ENCODE measurements around the gene PUDP. TPM values are rescaled to one million over a fixed set of nuclear protein-coding genes. Genes with fewer than 3 reads are reported as not detected.
"Not testable (repeated sequence)": the region's sequence is repeated elsewhere in the genome, so short reads cannot be mapped to it uniquely, and the experiment has no call there.

The PUDP gene
- polyA plus RNA-seq, 1 donor from 2014 or later: 18.2 TPM

DNA sequence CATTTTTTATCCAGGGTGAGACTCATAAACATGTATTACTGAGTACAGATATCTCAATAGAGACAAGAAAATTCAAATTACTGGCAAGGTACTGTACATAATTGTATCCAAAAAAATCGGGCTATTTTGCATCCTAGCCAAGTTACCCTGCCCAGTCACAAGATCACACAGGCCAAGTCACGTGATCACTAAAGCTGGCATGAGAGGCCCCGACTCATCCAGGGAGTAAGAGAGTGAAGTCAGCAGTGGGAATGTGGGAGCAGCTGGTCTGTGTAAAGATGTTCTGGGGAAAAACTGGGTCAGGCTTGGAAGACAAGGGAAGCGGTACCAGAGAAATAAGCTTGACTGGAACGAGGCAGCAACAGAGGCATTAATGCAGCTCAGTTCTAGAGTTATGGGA, 119.7 kb downstream of the PUDP start:
- no peaks in the 10 kb centered on the region for H3K79me2 ChIP-seq (replicated peaks; ENCODE audit: insufficient read depth, low read length)
- TF ChIP-seq SMC3 (conservative IDR thresholded peaks at IDR 0.05; ENCODE audit: poor library complexity): no peak
- TF ChIP-seq RAD21 (conservative IDR thresholded peaks at IDR 0.05): no peak
- TF ChIP-seq POLR2AphosphoS5 (IDR thresholded peaks at IDR 0.05): no peak
- no peak for TF ChIP-seq TAF1 (IDR thresholded peaks at IDR 0.05; ENCODE audit: low read depth)
- TF ChIP-seq MXI1 (conservative IDR thresholded peaks at IDR 0.05; ENCODE audit: poor library complexity, severe bottlenecking): no peak
- TF ChIP-seq, protein P1, sequence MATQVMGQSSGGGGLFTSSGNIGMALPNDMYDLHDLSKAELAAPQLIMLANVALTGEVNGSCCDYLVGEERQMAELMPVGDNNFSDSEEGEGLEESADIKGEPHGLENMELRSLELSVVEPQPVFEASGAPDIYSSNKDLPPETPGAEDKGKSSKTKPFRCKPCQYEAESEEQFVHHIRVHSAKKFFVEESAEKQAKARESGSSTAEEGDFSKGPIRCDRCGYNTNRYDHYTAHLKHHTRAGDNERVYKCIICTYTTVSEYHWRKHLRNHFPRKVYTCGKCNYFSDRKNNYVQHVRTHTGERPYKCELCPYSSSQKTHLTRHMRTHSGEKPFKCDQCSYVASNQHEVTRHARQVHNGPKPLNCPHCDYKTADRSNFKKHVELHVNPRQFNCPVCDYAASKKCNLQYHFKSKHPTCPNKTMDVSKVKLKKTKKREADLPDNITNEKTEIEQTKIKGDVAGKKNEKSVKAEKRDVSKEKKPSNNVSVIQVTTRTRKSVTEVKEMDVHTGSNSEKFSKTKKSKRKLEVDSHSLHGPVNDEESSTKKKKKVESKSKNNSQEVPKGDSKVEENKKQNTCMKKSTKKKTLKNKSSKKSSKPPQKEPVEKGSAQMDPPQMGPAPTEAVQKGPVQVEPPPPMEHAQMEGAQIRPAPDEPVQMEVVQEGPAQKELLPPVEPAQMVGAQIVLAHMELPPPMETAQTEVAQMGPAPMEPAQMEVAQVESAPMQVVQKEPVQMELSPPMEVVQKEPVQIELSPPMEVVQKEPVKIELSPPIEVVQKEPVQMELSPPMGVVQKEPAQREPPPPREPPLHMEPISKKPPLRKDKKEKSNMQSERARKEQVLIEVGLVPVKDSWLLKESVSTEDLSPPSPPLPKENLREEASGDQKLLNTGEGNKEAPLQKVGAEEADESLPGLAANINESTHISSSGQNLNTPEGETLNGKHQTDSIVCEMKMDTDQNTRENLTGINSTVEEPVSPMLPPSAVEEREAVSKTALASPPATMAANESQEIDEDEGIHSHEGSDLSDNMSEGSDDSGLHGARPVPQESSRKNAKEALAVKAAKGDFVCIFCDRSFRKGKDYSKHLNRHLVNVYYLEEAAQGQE (IDR thresholded peaks at IDR 0.05; ENCODE audit: borderline replicate concordance): no peak
- no peak for TF ChIP-seq EP300 (conservative IDR thresholded peaks at IDR 0.05; ENCODE audit: poor library complexity, severe bottlenecking)
- TF ChIP-seq, protein P2, sequence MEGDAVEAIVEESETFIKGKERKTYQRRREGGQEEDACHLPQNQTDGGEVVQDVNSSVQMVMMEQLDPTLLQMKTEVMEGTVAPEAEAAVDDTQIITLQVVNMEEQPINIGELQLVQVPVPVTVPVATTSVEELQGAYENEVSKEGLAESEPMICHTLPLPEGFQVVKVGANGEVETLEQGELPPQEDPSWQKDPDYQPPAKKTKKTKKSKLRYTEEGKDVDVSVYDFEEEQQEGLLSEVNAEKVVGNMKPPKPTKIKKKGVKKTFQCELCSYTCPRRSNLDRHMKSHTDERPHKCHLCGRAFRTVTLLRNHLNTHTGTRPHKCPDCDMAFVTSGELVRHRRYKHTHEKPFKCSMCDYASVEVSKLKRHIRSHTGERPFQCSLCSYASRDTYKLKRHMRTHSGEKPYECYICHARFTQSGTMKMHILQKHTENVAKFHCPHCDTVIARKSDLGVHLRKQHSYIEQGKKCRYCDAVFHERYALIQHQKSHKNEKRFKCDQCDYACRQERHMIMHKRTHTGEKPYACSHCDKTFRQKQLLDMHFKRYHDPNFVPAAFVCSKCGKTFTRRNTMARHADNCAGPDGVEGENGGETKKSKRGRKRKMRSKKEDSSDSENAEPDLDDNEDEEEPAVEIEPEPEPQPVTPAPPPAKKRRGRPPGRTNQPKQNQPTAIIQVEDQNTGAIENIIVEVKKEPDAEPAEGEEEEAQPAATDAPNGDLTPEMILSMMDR (IDR thresholded peaks at IDR 0.05; ENCODE audit: poor library complexity, severe bottlenecking): no peak
- TF ChIP-seq EZH2 (IDR thresholded peaks at IDR 0.05; ENCODE audit: borderline replicate concordance, insufficient read depth, low read length, poor library complexity, severe bottlenecking): no peak

DNA sequence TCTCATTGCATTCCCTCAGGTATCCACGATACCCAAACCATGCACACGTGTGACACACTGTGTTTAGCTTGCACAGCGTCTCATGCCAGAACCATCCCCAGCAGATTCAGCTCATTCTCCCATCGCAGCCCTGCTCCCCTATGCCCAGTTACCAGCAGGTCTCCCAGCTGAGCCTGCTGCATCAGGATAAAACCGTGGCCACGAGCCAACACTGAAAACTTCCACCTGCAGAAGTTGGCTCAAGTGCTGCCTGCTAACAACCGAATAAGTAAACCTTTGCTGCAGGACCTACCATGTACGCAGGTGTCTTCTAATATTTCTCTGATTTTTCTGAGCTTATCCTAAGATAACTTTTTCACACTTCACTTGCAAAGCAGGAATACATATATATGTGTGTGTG, 120.9 kb downstream of the PUDP start:
- Histone ChIP-seq H3K9ac (ENCODE audit: low read length) (no peak overlapping the region), H3K4me2 (ENCODE audit: low read length) (no peak overlapping the region), H3K79me2 (replicated peaks; ENCODE audit: insufficient read depth, low read length) (no peaks in the 10 kb centered on the region), H3F3A (ENCODE audit: insufficient read depth, low read length, poor library complexity, severe bottlenecking) (no peaks in the 10 kb centered on the region), H3K9me2 (ENCODE audit: insufficient read depth, low read length) (no peaks in the 10 kb centered on the region), H3K27me3 (ENCODE audit: insufficient read depth, low read depth, low read length) (no peaks in the 10 kb centered on the region), H2AFZ (ENCODE audit: low read depth, low read length) (no peak overlapping the region), H3K27ac (ENCODE audit: low read length) (no peak overlapping the region), H3K4me3 (ENCODE audit: low read length) (no peak overlapping the region), H3K9me3 (ENCODE audit: low read length) (no peaks in the 10 kb centered on the region), H4K20me1 (ENCODE audit: insufficient read depth) (no peaks in the 10 kb centered on the region), H3K36me3 (ENCODE audit: insufficient read depth, low read length) (no peaks in the 10 kb centered on the region)
- TF ChIP-seq RAD21 (conservative IDR thresholded peaks at IDR 0.05): no peak
- no peak for TF ChIP-seq EZH2 (IDR thresholded peaks at IDR 0.05; ENCODE audit: borderline replicate concordance, insufficient read depth, low read length, poor library complexity, severe bottlenecking)

More for the DNA sequence above, 119.7 kb downstream of the PUDP start:
- H3K9me2 ChIP-seq (ENCODE audit: insufficient read depth, low read length): no peaks in the 10 kb centered on the region
- H4K20me1 ChIP-seq (ENCODE audit: insufficient read depth): no peaks in the 10 kb centered on the region
- H3K27me3 ChIP-seq (ENCODE audit: insufficient read depth, low read depth, low read length): no peaks in the 10 kb centered on the region
- no peak overlapping the region for H2AFZ ChIP-seq (ENCODE audit: low read depth, low read length)
- H3K9ac ChIP-seq (ENCODE audit: low read length): no peak overlapping the region
- no peaks in the 10 kb centered on the region for H3K36me3 ChIP-seq (ENCODE audit: insufficient read depth, low read length)
- H3F3A ChIP-seq (ENCODE audit: insufficient read depth, low read length, poor library complexity, severe bottlenecking): no peaks in the 10 kb centered on the region
- H3K4me2 ChIP-seq (ENCODE audit: low read length): no peak overlapping the region
- no peaks in the 10 kb centered on the region for H3K9me3 ChIP-seq (ENCODE audit: low read length)
- H3K4me3 ChIP-seq (ENCODE audit: low read length): no peak overlapping the region
- H3K27ac ChIP-seq (ENCODE audit: low read length): no peak overlapping the region

DNA sequence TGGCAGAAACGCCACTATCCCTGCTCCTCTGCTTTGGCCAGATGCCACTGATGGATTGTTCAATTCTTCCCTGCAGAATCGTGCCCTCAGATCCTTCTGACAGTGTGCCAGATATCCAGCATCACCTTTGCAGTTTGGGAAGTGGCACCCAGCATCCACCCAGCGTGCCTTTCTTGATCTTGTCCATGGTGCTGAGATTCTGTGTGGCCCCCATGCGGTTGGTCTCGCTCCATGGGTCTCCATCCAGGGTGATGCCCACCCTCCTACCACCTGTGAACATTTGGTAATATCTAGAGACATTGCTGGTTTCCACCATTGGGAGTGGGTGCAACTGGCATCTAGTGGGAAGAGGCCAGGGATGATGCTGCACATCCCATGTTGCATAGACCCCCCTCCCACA, 121.6 kb downstream of the PUDP start:
- H3K36me3 ChIP-seq (ENCODE audit: insufficient read depth, low read length); H3K4me2 ChIP-seq (ENCODE audit: low read length); H3K79me2 ChIP-seq (replicated peaks; ENCODE audit: insufficient read depth, low read length); H3K27ac ChIP-seq (ENCODE audit: low read length); H4K20me1 ChIP-seq (ENCODE audit: insufficient read depth); H3K9me3 ChIP-seq (ENCODE audit: low read length); H3K9ac ChIP-seq (ENCODE audit: low read length); H3F3A ChIP-seq (ENCODE audit: insufficient read depth, low read length, poor library complexity, severe bottlenecking); H3K4me3 ChIP-seq (ENCODE audit: low read length); H2AFZ ChIP-seq (ENCODE audit: low read depth, low read length); H3K27me3 ChIP-seq (ENCODE audit: insufficient read depth, low read depth, low read length); H3K9me2 ChIP-seq (ENCODE audit: insufficient read depth, low read length): not testable (repeated sequence)

Data from neural cell (in vitro differentiated cells).